NCI-H2107 treated with DMSO at 0.1 percent for 48 hours (cell line): ENCODE data around the gene ARHGAP6.
"Not testable (repeated sequence)": the region's sequence is repeated elsewhere in the genome, so short reads cannot be mapped to it uniquely, and the experiment has no call there.

Experiments
- DNase-seq: peaks from one replicate; lab custom pipeline; 2025; ENCODE audit not compliant: unreplicated experiment; lab: John Stamatoyannopoulos, UW

ARHGAP6 gene

GRCh38 chrX:11578301-11578700, 87.4 kb downstream of the ARHGAP6 start:
- DNase-seq: not testable (repeated sequence)

- no peak for DNase-seq
These were observed 88.1 kb downstream of the ARHGAP6 start for GRCh38 chrX:11577603-11578002.

- DNase-seq: no peak
These were observed 90.4 kb downstream of the ARHGAP6 start for GRCh38 chrX:11575332-11575731.

GRCh38 chrX:11567528-11568220, 98.0 kb downstream of the ARHGAP6 start:
- DNase-seq: no peak

GRCh38 chrX:11566789-11567188, 98.9 kb downstream of the ARHGAP6 start:
- no peak for DNase-seq

GRCh38 chrX:11566173-11566572, 99.5 kb downstream of the ARHGAP6 start:
- DNase-seq: no peak

- DNase-seq: no peak
These were observed 101.2 kb downstream of the ARHGAP6 start for GRCh38 chrX:11564546-11564945.

GRCh38 chrX:11562570-11562969, 103.2 kb downstream of the ARHGAP6 start:
- DNase-seq: no peak

GRCh38 chrX:11558972-11559371, 106.7 kb downstream of the ARHGAP6 start:
- no peak for DNase-seq

GRCh38 chrX:11557120-11557519, 108.6 kb downstream of the ARHGAP6 start:
- no peak for DNase-seq

- no peak for DNase-seq
These were observed 110.0 kb downstream of the ARHGAP6 start for GRCh38 chrX:11555759-11556158.

GRCh38 chrX:11553594-11553993, 112.1 kb downstream of the ARHGAP6 start:
- no peak for DNase-seq

GRCh38 chrX:11551151-11551550, 114.6 kb downstream of the ARHGAP6 start:
- no peak for DNase-seq

- no peak for DNase-seq
These were observed 118.8 kb downstream of the ARHGAP6 start for GRCh38 chrX:11546917-11547316.

- no peak for DNase-seq
These were observed 122.5 kb downstream of the ARHGAP6 start for GRCh38 chrX:11543249-11543648.

GRCh38 chrX:11541510-11541909, 124.2 kb downstream of the ARHGAP6 start:
- no peak for DNase-seq

GRCh38 chrX:11540532-11541377, 125.0 kb downstream of the ARHGAP6 start:
- no peak for DNase-seq

- DNase-seq: no peak
These were observed 128.6 kb downstream of the ARHGAP6 start for GRCh38 chrX:11537141-11537540.

- no peak for DNase-seq
These were observed 130.4 kb downstream of the ARHGAP6 start for GRCh38 chrX:11535156-11535919.

GRCh38 chrX:11533199-11533651, 132.5 kb downstream of the ARHGAP6 start:
- DNase-seq: peak; percentile 85

- DNase-seq: no peak
These were observed 133.2 kb downstream of the ARHGAP6 start for GRCh38 chrX:11532291-11533078.
